Measurements from ENCODE around the gene FGF13.

Gene FGF13

GRCh38 chrX:138711399-138712347 is at the start of gene FGF13:
Gene FGF13, minus strand, starts transcription at chrX:138711717. Its CDS starts 714 bp downstream, at chrX:138711003.
- Mint-ChIP-seq H3K27me3 (peaks cover 26 to 35% of the 10 kb centered on the region in 2 donors), H3K4me3 (peak within 1 kb of the TSS; percentile 36 to 51), H3K9me3 (no peaks in the 10 kb centered on the region)

GRCh38 chrX:138759217-138759943 is 47.9 kb upstream of the FGF13 start:
- no peak for ATAC-seq (replicated peaks)
- H3K4me3 Mint-ChIP-seq, result no peak overlapping the region

More at GRCh38 chrX:138711399-138712347, at the start of gene FGF13:
- ATAC-seq (replicated peaks), result peak; percentile 53 to 65
- no peak for DNase-seq
- H3K27ac Mint-ChIP-seq, result no peak within 1 kb of the TSS
- H3K36me3 Mint-ChIP-seq, result no peaks in the 10 kb centered on the region
- peaks cover 0 to 2% of the 10 kb centered on the region in 2 donors for H3K4me1 Mint-ChIP-seq

GRCh38 chrX:138756234-138756633 is 44.7 kb upstream of the FGF13 start:
- no peaks in the 10 kb centered on the region for H3K27me3 Mint-ChIP-seq
- H3K4me3 Mint-ChIP-seq, result no peak overlapping the region
- H3K27ac Mint-ChIP-seq, result no peak overlapping the region
- no peak for DNase-seq
- H3K9me3 Mint-ChIP-seq, result no peaks in the 10 kb centered on the region
- no peak for ATAC-seq (replicated peaks)
- no peaks in the 10 kb centered on the region for H3K4me1 Mint-ChIP-seq
- no peaks in the 10 kb centered on the region for H3K36me3 Mint-ChIP-seq

More at GRCh38 chrX:138759217-138759943, 47.9 kb upstream of the FGF13 start:
- Mint-ChIP-seq H3K4me1 (no peaks in the 10 kb centered on the region), H3K27me3 (no peaks in the 10 kb centered on the region), H3K9me3 (no peaks in the 10 kb centered on the region), H3K27ac (no peak overlapping the region), H3K36me3 (no peaks in the 10 kb centered on the region)
- DNase-seq, result no peak

- H3K27me3 Mint-ChIP-seq, result peaks cover 0 to 5% of the 10 kb centered on the region in 2 donors
- no peak for DNase-seq
- H3K4me3 Mint-ChIP-seq, result no peak overlapping the region
- H3K9me3 Mint-ChIP-seq, result no peaks in the 10 kb centered on the region
- no peak for ATAC-seq (replicated peaks)
- H3K27ac Mint-ChIP-seq, result no peak overlapping the region
- H3K36me3 Mint-ChIP-seq, result no peaks in the 10 kb centered on the region
- no peaks in the 10 kb centered on the region for H3K4me1 Mint-ChIP-seq
Observed at GRCh38 chrX:138754861-138755260, 43.3 kb upstream of the FGF13 start.

- Mint-ChIP-seq H3K4me3 (no peak overlapping the region), H3K9me3 (no peaks in the 10 kb centered on the region), H3K36me3 (no peaks in the 10 kb centered on the region), H3K27ac (no peak overlapping the region), H3K4me1 (no peaks in the 10 kb centered on the region), H3K27me3 (peaks cover 0 to 11% of the 10 kb centered on the region in 2 donors)
- ATAC-seq (replicated peaks) (no peak), DNase-seq (no peak)
Observed at GRCh38 chrX:138748480-138748879, 37.0 kb upstream of the FGF13 start.

- DNase-seq, result peak; percentile 9
- peak in 1 of 2 donors; percentile 67 for ATAC-seq (replicated peaks)
- H3K9me3 Mint-ChIP-seq, result no peaks in the 10 kb centered on the region
- H3K4me1 Mint-ChIP-seq, result no peaks in the 10 kb centered on the region
- H3K36me3 Mint-ChIP-seq, result no peaks in the 10 kb centered on the region
- peaks cover 0 to 7% of the 10 kb centered on the region in 2 donors for H3K27me3 Mint-ChIP-seq
- H3K4me3 Mint-ChIP-seq, result no peak overlapping the region
- no peak overlapping the region for H3K27ac Mint-ChIP-seq
Observed at GRCh38 chrX:138745196-138745595, 33.7 kb upstream of the FGF13 start.

GRCh38 chrX:138742217-138742616 is 30.7 kb upstream of the FGF13 start:
- H3K4me1 Mint-ChIP-seq, result no peaks in the 10 kb centered on the region

GRCh38 chrX:138740341-138740740 is 28.8 kb upstream of the FGF13 start:
- H3K4me1 Mint-ChIP-seq, result no peaks in the 10 kb centered on the region
- no peaks in the 10 kb centered on the region for H3K9me3 Mint-ChIP-seq
- no peak overlapping the region for H3K27ac Mint-ChIP-seq
- no peaks in the 10 kb centered on the region for H3K36me3 Mint-ChIP-seq
- no peak overlapping the region for H3K4me3 Mint-ChIP-seq
- DNase-seq (no peak), ATAC-seq (replicated peaks) (no peak)
- H3K27me3 Mint-ChIP-seq, result no peaks in the 10 kb centered on the region

More at GRCh38 chrX:138742217-138742616, 30.7 kb upstream of the FGF13 start:
- no peak overlapping the region for H3K27ac Mint-ChIP-seq
- no peaks in the 10 kb centered on the region for H3K9me3 Mint-ChIP-seq
- no peak for DNase-seq
- H3K36me3 Mint-ChIP-seq, result no peaks in the 10 kb centered on the region
- no peaks in the 10 kb centered on the region for H3K27me3 Mint-ChIP-seq
- no peak for ATAC-seq (replicated peaks)
- no peak overlapping the region for H3K4me3 Mint-ChIP-seq

- no peaks in the 10 kb centered on the region for H3K9me3 Mint-ChIP-seq
- ATAC-seq (replicated peaks) (no peak), DNase-seq (no peak)
- H3K4me1 Mint-ChIP-seq, result no peaks in the 10 kb centered on the region
- no peak overlapping the region for H3K4me3 Mint-ChIP-seq
- no peaks in the 10 kb centered on the region for H3K36me3 Mint-ChIP-seq
- no peak overlapping the region for H3K27ac Mint-ChIP-seq
- H3K27me3 Mint-ChIP-seq, result peaks cover 0 to 3% of the 10 kb centered on the region in 2 donors
Observed at GRCh38 chrX:138723301-138723700, 11.8 kb upstream of the FGF13 start.

- no peaks in the 10 kb centered on the region for H3K9me3 Mint-ChIP-seq
- ATAC-seq (replicated peaks) (no peak), DNase-seq (no peak)
- no peaks in the 10 kb centered on the region for H3K4me1 Mint-ChIP-seq
- H3K27me3 Mint-ChIP-seq, result peaks cover 7 to 8% of the 10 kb centered on the region in 2 donors
- no peak overlapping the region for H3K27ac Mint-ChIP-seq
- no peak overlapping the region for H3K4me3 Mint-ChIP-seq
- no peaks in the 10 kb centered on the region for H3K36me3 Mint-ChIP-seq
Observed at GRCh38 chrX:138719396-138719795, 7.9 kb upstream of the FGF13 start.

- ATAC-seq (replicated peaks) (no peak), DNase-seq (no peak)
- Mint-ChIP-seq H3K9me3 (no peaks in the 10 kb centered on the region), H3K4me1 (no peaks in the 10 kb centered on the region), H3K27ac (no peak overlapping the region), H3K4me3 (no peak overlapping the region), H3K36me3 (no peaks in the 10 kb centered on the region), H3K27me3 (peaks cover 7 to 8% of the 10 kb centered on the region in 2 donors)
Observed at GRCh38 chrX:138718941-138719340, 7.4 kb upstream of the FGF13 start.

GRCh38 chrX:138710866-138711341 is 613 bp downstream of the FGF13 start:
- Mint-ChIP-seq H3K36me3 (no peaks in the 10 kb centered on the region), H3K27me3 (peaks cover 21 to 39% of the 10 kb centered on the region in 2 donors), H3K4me3 (peak overlapping the region in 1 of 2 donors; percentile 26), H3K9me3 (no peaks in the 10 kb centered on the region), H3K27ac (no peak overlapping the region), H3K4me1 (peaks cover 0 to 2% of the 10 kb centered on the region in 2 donors)
- ATAC-seq (replicated peaks) (no peak), DNase-seq (no peak)

- Mint-ChIP-seq H3K4me1 (peaks cover 0 to 2% of the 10 kb centered on the region in 2 donors), H3K27me3 (peaks cover 19 to 39% of the 10 kb centered on the region in 2 donors), H3K4me3 (no peak overlapping the region), H3K36me3 (no peaks in the 10 kb centered on the region), H3K27ac (no peak overlapping the region), H3K9me3 (no peaks in the 10 kb centered on the region)
- ATAC-seq (replicated peaks), result peak in 1 of 2 donors; percentile 16
- no peak for DNase-seq
Observed at GRCh38 chrX:138709886-138710791, 1.4 kb downstream of the FGF13 start.

All from stimulated activated naive B cell treated with anti-CD40 and anti-IgM and Interleukin-4, amounts not matched to agents 10 μg/mL and 1 μg/mL and 100 μg/mL, for 72 hours (primary cell).